K562 (cell line): ENCODE results near the gene MAGEB1. TPM values are rescaled to one million over a fixed set of nuclear protein-coding genes. Genes with fewer than 3 reads are reported as not detected.

Source experiments
- ATAC-seq: fragments of 200-7000 bp; cut with Tn5 transposase; 3 replicates; pipeline ENCODE4 v1.9.1; 2020; ENCODE audit warnings: moderate library complexity
- BruUV-seq: library from RNA; stranded (reverse); fragments of 400-500 nt; replicated peaks from 2 replicates; lab custom pipeline; 2021; lab: Mats Ljungman, UMichigan
- CTCF ChIA-PET: fragments of 300-600 bp; formaldehyde crosslinking; extraction: SDS; loops from one replicate; lab custom pipeline; 2021; ENCODE audit warnings: low intra/inter-chr PET ratio; lab: Yijun Ruan, JAX
- POLR2A ChIA-PET: fragments of 300-600, 350-650 bp; sonication (Branson Sonifier 250); formaldehyde crosslinking; extraction: SDS; loops from one replicate; lab custom pipeline; 2021; ENCODE audit warnings: antibody characterized with exemption, inconsistent platforms; lab: Yijun Ruan, JAX
- DNase-seq, 4 experiments: peaks; one replicate each; pipeline versions ENCODE4 v3.0.0 to v3.0.0-alpha.2; 2011 to 2018; ENCODE audit warnings: low spot score in 3 of 4, mixed read lengths in 3 of 4; ENCODE audit errors: extremely low read depth in 1 of 4
- FAIRE-seq: peaks from 2 replicates; lab custom pipeline; 2011; peaks lifted over from hg19 to GRCh38; lab: Jason Lieb, UNC
- H2AFZ ChIP-seq: 2 replicates; pipeline ENCODE4 v1.6.0; 2011; ENCODE audit warnings: low read depth, low read length, control low read depth, inconsistent platforms
- H3K27ac ChIP-seq: fragments of 200-600 bp; 3 replicates; pipeline ENCODE4 v1.8.0; 2011; ENCODE audit warnings: low read depth, mild to moderate bottlenecking, control low read depth, inconsistent platforms, low read length, moderate library complexity, mixed read lengths; ENCODE audit errors: extremely low read depth
- H3K27me3 ChIP-seq, 2 experiments: fragments of 300-600 bp in 1 of 2; 2 replicates in 1 of 2; 3 replicates in 1 of 2; pipeline versions ENCODE4 v1.6.0 to v1.8.0; 2011; ENCODE audit warnings: inconsistent platforms in 2 of 2, low read length in 2 of 2, mild to moderate bottlenecking in 1 of 2, mixed read lengths in 1 of 2, moderate library complexity in 1 of 2; ENCODE audit not compliant: control insufficient read depth in 2 of 2, insufficient read depth in 2 of 2
- H3K36me3 ChIP-seq: fragments of 300-600 bp; 3 replicates; pipeline ENCODE4 v1.8.0; 2011; ENCODE audit warnings: mild to moderate bottlenecking, low read length, inconsistent platforms; ENCODE audit not compliant: control insufficient read depth, insufficient read depth
- H3K4me1 ChIP-seq, 2 experiments: fragments of 200-600 bp in 1 of 2; replicated peaks in 1 of 2; 2 replicates in 1 of 2; 3 replicates in 1 of 2; pipeline versions ENCODE4 v1.5.1 to v1.8.0; 2011; ENCODE audit warnings: inconsistent platforms in 2 of 2, low read length in 2 of 2, mild to moderate bottlenecking in 1 of 2, mixed read lengths in 1 of 2, moderate library complexity in 1 of 2; ENCODE audit not compliant: control insufficient read depth in 2 of 2, insufficient read depth in 2 of 2
- H3K4me2 ChIP-seq: 2 replicates; pipeline ENCODE4 v1.6.1; 2011; ENCODE audit warnings: low read length, control low read depth, inconsistent platforms, mixed read lengths; ENCODE audit not compliant: insufficient read depth
- H3K4me3 ChIP-seq: fragments of 200-600 bp; sonication (generic), shearing (Covaris generic); 2 replicates; pipeline ENCODE4 v1.5.1; 2016; ENCODE audit warnings: control low read depth, inconsistent platforms
- H3K79me2 ChIP-seq: fragments of 200-600 bp; 3 replicates; pipeline ENCODE4 v1.8.0; 2011; ENCODE audit warnings: low read length, inconsistent platforms; ENCODE audit not compliant: control insufficient read depth, insufficient read depth
- H3K9ac ChIP-seq, 2 experiments: 2 replicates each; pipeline versions ENCODE4 v1.6.0 to v1.6.1; 2011; ENCODE audit warnings: low read depth in 2 of 2, low read length in 2 of 2, control low read depth in 1 of 2, inconsistent platforms in 1 of 2, mild to moderate bottlenecking in 1 of 2, mixed read lengths in 1 of 2; ENCODE audit not compliant: insufficient read depth in 1 of 2
- H3K9me1 ChIP-seq: one replicate; pipeline ENCODE4 v1.6.0; 2011; ENCODE audit warnings: inconsistent platforms, mild to moderate bottlenecking, low read length, moderate library complexity; ENCODE audit not compliant: control insufficient read depth, insufficient read depth
- H3K9me3 ChIP-seq: replicated peaks from 2 replicates; pipeline ENCODE4 v1.5.1; 2011; ENCODE audit warnings: low read depth, low read length, inconsistent platforms; ENCODE audit not compliant: control insufficient read depth, insufficient read depth
- H4K20me1 ChIP-seq: replicated peaks from 2 replicates; pipeline ENCODE4 v1.6.1; 2011; ENCODE audit warnings: low read length, inconsistent platforms, mixed read lengths; ENCODE audit not compliant: control insufficient read depth, insufficient read depth
- BMI1 ChIP-seq: fragments of 150-350 bp; IDR thresholded peaks from 2 replicates; pipeline ENCODE4 v1.6.1; 2014; ENCODE audit warnings: low read length
- PPARD ChIP-seq: fragments of 250-450 bp; sonication (Bioruptor Pico); IDR thresholded peaks from 2 replicates; pipeline ENCODE4 v1.8.0; 2022; ENCODE audit warnings: inconsistent platforms, mild to moderate bottlenecking, moderate library complexity
- SMARCC2 ChIP-seq: fragments of 450-650 bp; IDR thresholded peaks from 2 replicates; pipeline ENCODE4 v1.6.1; 2017; ENCODE audit warnings: antibody characterized with exemption, moderate library complexity, mild to moderate bottlenecking, low read depth
- SRSF3 ChIP-seq: fragments of 200-400 bp; formaldehyde crosslinking; IDR thresholded peaks from 2 replicates; pipeline ENCODE4 v1.6.1; 2016; ENCODE audit warnings: mild to moderate bottlenecking, low read length, moderate library complexity; ENCODE audit not compliant: insufficient read depth
- ZBTB17 ChIP-seq: fragments of 450-650 bp; formaldehyde crosslinking; IDR thresholded peaks from 2 replicates; pipeline ENCODE4 v1.4.0; 2020; ENCODE audit warnings: mild to moderate bottlenecking
- WGBS: fragments of 100-300 bp; shearing (Covaris generic); methylation state at CpG from one replicate; pipeline ENCODE4 v1.1.6; 2016; ENCODE audit warnings: low coverage, mixed read lengths; ENCODE audit not compliant: insufficient coverage; ENCODE audit errors: missing lambda C conversion rate; 5-methylcytosine and 5-hydroxymethylcytosine counted together
- in situ Hi-C: fragments of 300-500 bp; cut with MboI; formaldehyde crosslinking; loops from 4 replicates; pipeline ENCODE4 v1.15.0; 2018; ENCODE audit warnings: inconsistent platforms, mixed read lengths
- intact Hi-C: fragments of 100-400 bp; cut with micrococcal nuclease; formaldehyde crosslinking; loops from 2 replicates; pipeline ENCODE4 v1.14.2; 2022
- polyA plus RNA-seq, 8 experiments: library from polyadenylated mRNA; depleted of rRNA in 4 of 8; stranded (reverse) in 5 of 8; unstranded in 3 of 8; fragments of >200 nt; fragmentation: Nextera tagmentation in 2 of 8; fragmentation: Illumina TruSeq in 1 of 8; extraction: Ambion mirVana in 2 of 8; extraction: Trizol in 1 of 8; gene quantifications; 2 replicates each; pipeline versions ENCODE4 v1.2.1 to v1.2.3, GENCODE V29; 2011 to 2014; ENCODE audit warnings: inconsistent platforms in 1 of 8, missing spikeins in 1 of 8
- total RNA-seq, 7 experiments: library from RNA; depleted of rRNA in 6 of 7; stranded (reverse); fragments of >200 nt in 6 of 7; fragmentation: Illumina TruSeq in 2 of 7; extraction: Trizol in 2 of 7; gene quantifications; 2 replicates each; pipeline versions ENCODE4 v1.2.1 to v1.2.3, GENCODE V29; 2011 to 2021; ENCODE audit warnings: low replicate concordance in 1 of 7
- TF ChIP-seq, protein P1 (sequence below): fragments of 450-650 bp; IDR thresholded peaks from 2 replicates; pipeline ENCODE4 v1.6.1; 2017; ENCODE audit warnings: antibody characterized with exemption
- TF ChIP-seq, protein P2 (sequence below), 2 experiments: fragments of 450-650 bp in 1 of 2; sonication (generic) in 1 of 2; formaldehyde crosslinking in 1 of 2; IDR thresholded peaks; 2 replicates each; pipeline versions ENCODE4 v1.7.1 to v1.9.0; 2016 to 2022; ENCODE audit warnings: inconsistent platforms in 1 of 2, mild to moderate bottlenecking in 1 of 2, missing genetic modification reagents in 1 of 2
- TF ChIP-seq, protein P3 (sequence below), 2 experiments: fragments of 450-650 bp in 1 of 2; sonication (generic) in 1 of 2; formaldehyde crosslinking in 1 of 2; IDR thresholded peaks in 1 of 2; conservative IDR thresholded peaks in 1 of 2; 2 replicates each; pipeline versions ENCODE4 v1.6.1 to v1.8.1; 2016 to 2023; ENCODE audit warnings: mild to moderate bottlenecking in 2 of 2, moderate library complexity in 2 of 2, inconsistent platforms in 1 of 2, missing genetic modification reagents in 1 of 2

MAGEB1 gene
- total and polyA plus RNA-seq, 9 of the 15 experiments (the other 6 are each of a cell fraction or from before 2014, with no cell fraction given): 32.6 to 100 (median 43.4) TPM

DNA sequence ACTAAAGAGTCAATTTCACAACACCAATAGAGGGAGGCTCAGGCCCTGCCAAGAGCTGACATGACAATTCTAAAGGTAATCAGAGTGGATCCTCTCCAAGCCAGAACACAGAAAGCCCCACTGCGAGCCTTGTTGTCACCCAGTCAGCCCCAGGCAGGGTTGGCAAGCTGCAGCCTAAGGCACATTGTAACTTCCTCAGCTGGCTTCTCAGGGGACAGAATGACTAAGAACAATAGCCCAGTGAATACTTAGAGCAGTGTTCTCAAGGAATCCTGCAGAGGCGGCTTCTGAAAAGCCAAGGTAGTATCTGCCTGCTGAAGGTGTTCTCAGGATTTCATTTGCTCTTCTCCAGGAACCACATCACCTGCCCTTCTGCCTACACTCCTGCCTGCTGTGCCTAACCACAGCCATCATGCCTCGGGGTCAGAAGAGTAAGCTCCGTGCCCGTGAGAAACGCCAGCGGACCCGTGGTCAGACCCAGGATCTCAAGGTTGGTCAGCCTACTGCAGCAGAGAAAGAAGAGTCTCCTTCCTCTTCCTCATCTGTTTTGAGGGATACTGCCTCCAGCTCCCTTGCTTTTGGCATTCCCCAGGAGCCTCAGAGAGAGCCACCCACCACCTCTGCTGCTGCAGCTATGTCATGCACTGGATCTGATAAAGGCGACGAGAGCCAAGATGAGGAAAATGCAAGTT, 5.1 kb upstream of the MAGEB1 start, which contains the start of gene MAGEB4:
Gene MAGEB4, plus strand, starts transcription at position 277 of the 692 bp plus-strand sequence. Its CDS starts 136 bp downstream, at position 413.
- CTCF ChIA-PET: no interaction called here
- no peak for ATAC-seq
- WGBS: 30% methylated on average over 7 of the region's 10 CpGs
- Histone ChIP-seq H3K4me1 (peaks cover 4 to 9% of the 10 kb centered on the region in 2 experiments; a peak in 4 of 5 replicates), H3K9me3 (no peaks in the 10 kb centered on the region), H3K9ac (no peak within 1 kb of the TSS), H3K79me2 (no peaks in the 10 kb centered on the region), H3K36me3 (no peaks in the 10 kb centered on the region), H3K27me3 (no peaks in the 10 kb centered on the region), H3K4me2 (no peak within 1 kb of the TSS), H4K20me1 (no peaks in the 10 kb centered on the region), H3K27ac (no peak within 1 kb of the TSS), H3K9me1 (no peaks in the 10 kb centered on the region), H3K4me3 (no peak within 1 kb of the TSS), H2AFZ (peak within 1 kb of the TSS; percentile 47; the same call in 1 of the 2 replicates)
- BruUV-seq: no TSS peak
- no peak for FAIRE-seq
- intact Hi-C loops: no loop called here
- POLR2A ChIA-PET: interaction anchor here (0.6 kb wide), 1 partner anchor 58 kb away, joined by 4 read pairs; no protein-coding TSS in a partner anchor
- in situ Hi-C loops: no loop called here
- no peak for DNase-seq
- TF ChIP-seq ZBTB17 (CRISPR knock-in tag) (no peak), BMI1 (no peak), SMARCC2 (no peak), SRSF3 (no peak), PPARD (CRISPR knock-in tag) (no peak)
- TF ChIP-seq, protein P1, sequence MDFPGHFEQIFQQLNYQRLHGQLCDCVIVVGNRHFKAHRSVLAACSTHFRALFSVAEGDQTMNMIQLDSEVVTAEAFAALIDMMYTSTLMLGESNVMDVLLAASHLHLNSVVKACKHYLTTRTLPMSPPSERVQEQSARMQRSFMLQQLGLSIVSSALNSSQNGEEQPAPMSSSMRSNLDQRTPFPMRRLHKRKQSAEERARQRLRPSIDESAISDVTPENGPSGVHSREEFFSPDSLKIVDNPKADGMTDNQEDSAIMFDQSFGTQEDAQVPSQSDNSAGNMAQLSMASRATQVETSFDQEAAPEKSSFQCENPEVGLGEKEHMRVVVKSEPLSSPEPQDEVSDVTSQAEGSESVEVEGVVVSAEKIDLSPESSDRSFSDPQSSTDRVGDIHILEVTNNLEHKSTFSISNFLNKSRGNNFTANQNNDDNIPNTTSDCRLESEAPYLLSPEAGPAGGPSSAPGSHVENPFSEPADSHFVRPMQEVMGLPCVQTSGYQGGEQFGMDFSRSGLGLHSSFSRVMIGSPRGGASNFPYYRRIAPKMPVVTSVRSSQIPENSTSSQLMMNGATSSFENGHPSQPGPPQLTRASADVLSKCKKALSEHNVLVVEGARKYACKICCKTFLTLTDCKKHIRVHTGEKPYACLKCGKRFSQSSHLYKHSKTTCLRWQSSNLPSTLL: no peak
- TF ChIP-seq, protein P2, sequence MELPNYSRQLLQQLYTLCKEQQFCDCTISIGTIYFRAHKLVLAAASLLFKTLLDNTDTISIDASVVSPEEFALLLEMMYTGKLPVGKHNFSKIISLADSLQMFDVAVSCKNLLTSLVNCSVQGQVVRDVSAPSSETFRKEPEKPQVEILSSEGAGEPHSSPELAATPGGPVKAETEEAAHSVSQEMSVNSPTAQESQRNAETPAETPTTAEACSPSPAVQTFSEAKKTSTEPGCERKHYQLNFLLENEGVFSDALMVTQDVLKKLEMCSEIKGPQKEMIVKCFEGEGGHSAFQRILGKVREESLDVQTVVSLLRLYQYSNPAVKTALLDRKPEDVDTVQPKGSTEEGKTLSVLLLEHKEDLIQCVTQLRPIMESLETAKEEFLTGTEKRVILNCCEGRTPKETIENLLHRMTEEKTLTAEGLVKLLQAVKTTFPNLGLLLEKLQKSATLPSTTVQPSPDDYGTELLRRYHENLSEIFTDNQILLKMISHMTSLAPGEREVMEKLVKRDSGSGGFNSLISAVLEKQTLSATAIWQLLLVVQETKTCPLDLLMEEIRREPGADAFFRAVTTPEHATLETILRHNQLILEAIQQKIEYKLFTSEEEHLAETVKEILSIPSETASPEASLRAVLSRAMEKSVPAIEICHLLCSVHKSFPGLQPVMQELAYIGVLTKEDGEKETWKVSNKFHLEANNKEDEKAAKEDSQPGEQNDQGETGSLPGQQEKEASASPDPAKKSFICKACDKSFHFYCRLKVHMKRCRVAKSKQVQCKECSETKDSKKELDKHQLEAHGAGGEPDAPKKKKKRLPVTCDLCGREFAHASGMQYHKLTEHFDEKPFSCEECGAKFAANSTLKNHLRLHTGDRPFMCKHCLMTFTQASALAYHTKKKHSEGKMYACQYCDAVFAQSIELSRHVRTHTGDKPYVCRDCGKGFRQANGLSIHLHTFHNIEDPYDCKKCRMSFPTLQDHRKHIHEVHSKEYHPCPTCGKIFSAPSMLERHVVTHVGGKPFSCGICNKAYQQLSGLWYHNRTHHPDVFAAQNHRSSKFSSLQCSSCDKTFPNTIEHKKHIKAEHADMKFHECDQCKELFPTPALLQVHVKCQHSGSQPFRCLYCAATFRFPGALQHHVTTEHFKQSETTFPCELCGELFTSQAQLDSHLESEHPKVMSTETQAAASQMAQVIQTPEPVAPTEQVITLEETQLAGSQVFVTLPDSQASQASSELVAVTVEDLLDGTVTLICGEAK (IDR thresholded peaks at IDR 0.05): no peak
- TF ChIP-seq, protein P2 (CRISPR knock-in tag; IDR thresholded peaks at IDR 0.05): no peak
- TF ChIP-seq, protein P3, sequence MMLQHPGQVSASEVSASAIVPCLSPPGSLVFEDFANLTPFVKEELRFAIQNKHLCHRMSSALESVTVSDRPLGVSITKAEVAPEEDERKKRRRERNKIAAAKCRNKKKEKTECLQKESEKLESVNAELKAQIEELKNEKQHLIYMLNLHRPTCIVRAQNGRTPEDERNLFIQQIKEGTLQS (IDR thresholded peaks at IDR 0.05): no peak
- TF ChIP-seq, protein P3 (CRISPR knock-in tag; conservative IDR thresholded peaks at IDR 0.05): no peak
